HuH-7.5 (cell line): ENCODE data around the gene HES4.
"Not testable (repeated sequence)": the region's sequence is repeated elsewhere in the genome, so short reads cannot be mapped to it uniquely, and the experiment has no call there.

ENCODE experiments used
- DNase-seq: peaks from one replicate; pipeline ENCODE4 v3.0.0; 2011; ENCODE audit warnings: low spot score

HES4 gene

GRCh38 chr1:1033731-1034438 lies 34.0 kb upstream of the HES4 start:
- DNase-seq: no peak

- no peak for DNase-seq
Measured at GRCh38 chr1:1033009-1033587, 33.2 kb upstream of the HES4 start.

DNA sequence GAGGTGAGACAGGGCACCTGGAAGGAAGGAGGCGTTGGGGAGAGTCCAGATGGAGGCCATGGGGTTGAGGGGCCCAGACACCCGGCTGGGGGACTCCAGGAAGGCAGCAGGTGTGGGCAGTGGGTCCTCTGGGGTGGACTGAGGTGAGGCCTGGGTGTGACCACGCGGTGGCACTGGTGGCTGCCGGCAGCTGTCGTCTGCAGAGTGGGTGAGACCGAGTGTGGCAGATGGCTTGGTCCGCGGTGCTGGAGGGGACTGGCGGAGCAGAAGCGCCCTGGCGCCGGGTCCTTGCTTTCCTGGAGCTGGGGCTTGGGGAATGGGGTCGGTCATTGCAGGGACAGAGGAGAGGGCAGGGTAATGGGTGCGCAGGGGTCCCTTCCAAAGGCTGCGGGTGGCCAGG lies 32.5 kb upstream of the HES4 start:
- no peak for DNase-seq

DNA sequence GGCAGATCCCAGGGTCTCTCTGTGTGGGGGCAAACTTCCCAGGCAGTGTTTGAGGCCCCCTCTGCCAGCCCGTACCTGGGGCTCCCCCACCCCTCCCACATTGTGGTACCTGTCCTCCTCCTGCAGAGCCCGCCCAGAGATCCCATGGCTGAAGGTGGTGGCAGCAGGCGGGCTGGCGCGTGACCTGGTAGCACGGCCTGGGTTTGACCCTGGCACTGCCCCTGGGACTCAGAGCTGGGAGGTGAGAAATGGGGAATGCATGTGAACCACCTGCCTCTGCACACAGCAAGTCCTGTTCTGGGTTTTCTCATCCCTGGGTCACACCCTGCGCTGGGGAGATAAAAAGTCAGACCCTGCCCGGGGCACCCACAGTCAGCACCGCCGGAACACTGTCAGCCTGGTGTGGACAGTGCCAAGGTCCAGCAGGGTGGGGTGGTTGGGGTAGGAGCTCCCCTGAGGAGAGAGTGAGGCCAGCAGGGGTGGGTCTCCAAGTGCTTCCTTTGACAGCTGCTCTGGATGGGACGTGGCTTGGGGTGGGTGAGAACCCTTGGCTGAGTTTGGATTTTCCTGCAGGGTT lies 31.9 kb upstream of the HES4 start:
- DNase-seq: no peak

DNA sequence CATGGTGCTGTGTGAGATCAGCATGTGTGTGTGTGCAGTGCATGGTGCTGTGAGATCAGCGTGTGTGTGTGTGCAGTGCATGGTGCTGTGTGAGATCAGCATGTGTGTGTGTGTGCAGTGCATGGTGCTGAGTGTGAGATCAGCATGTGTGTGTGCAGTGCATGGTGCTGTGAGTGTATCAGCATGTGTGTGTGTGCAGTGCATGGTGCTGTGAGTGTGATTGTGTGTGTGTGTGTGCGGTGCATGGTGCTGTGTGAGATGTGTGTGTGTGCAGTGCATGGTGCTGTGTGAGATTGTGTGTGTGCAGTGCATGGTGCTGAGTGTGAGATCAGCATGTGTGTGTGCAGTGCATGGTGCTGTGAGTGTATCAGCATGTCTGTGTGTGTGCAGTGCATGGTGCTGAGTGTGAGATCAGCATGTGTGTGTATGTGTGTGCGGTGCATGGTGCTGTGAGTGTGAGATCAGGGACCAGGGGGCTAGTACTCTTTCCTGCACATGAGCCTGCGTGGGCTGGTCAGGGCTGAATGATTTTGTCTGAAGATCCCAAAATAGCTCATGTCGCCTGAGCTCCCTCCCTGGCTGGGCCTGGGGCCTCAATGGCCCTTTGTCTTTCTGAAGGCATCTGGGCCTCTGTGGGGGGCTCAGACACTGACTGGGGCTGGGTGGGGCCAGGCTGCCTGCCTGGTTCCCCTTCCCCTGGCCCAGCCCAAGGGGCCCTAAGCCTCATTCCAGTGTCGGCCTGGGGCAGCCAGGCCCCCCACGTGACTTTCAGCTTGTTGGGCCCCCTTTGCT lies 31.2 kb upstream of the HES4 start:
- not testable (repeated sequence) for DNase-seq

DNA sequence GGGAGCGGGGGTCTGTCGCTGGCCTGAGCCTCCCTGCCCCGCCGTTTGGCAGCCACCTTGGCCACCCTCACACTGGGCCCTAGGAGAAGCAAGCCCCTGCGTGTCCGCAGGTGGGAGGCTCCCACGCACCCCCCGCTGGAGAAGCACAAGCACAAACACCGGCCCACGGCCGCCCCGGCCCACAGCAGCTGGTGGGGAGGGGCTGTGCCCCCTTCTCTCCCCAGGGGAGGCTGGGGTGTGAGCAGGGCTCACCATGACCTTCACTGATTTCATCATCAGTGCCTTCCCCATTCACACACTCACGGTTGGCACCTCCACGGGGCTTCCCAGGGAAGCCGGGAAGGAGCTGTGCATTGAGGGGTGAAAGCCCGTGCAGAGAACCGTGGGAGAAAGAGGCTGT lies 27.9 kb upstream of the HES4 start:
- DNase-seq: no peak

DNA sequence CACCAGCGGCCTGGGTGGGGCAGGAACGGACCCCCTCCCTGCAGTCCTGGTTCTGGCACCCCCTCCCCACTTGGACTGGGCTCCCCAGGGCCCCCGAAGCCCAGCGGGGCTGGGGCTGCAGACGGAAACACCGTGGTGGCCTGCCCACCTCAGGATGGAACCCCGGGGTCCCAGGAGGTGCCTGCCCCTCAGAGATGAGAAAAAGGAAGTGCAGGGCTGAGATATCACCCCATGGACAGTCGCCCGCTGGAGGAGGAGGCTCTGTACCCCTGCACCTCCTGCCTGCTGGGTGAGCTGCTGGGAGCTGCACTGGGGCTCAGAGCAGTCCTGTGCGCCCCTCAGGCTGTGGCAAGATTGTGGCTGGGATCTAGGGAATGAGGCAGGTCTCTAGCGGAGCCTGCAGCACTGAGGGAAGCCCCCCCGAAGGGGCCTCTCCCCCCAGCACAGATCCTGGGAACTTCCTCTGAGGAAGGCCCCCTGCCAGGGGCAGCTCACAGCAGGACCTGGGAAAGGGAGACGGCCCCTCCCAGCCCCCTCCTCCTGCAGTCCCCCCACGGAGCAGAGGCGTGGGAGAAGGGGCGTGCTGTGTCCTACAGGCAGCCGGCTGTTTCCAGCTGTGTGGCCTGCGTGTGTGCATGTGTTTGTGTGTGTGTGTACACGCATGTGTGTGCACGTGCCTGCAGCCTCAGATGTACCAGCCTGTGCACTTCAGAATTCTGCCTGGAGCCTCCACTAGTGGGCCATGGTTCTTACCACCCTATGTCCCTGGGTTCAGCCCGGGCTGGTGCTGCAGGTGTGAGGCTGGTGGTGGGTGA lies 26.9 kb upstream of the HES4 start:
- no peak for DNase-seq

DNA sequence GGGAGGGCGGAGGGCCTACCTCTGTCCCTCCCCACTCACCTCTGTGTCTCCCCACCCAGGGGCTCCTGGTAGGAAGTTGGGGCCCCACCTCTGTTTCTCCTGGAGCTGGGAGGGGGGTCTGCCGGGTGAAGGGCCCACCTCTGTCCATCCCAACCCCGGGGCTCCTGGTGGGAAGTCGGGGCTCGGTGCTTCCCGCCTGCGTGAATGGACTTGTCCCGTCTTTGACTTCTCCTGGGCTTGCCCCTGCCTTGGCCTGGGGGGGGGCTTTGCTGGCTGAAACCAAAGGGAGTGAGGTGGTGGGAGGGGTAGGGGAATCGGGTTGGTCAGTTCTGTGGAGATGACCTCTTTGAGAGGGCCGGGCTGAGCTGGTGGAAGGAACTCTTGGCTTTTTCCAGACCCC lies 25.8 kb upstream of the HES4 start:
- no peak for DNase-seq

DNA sequence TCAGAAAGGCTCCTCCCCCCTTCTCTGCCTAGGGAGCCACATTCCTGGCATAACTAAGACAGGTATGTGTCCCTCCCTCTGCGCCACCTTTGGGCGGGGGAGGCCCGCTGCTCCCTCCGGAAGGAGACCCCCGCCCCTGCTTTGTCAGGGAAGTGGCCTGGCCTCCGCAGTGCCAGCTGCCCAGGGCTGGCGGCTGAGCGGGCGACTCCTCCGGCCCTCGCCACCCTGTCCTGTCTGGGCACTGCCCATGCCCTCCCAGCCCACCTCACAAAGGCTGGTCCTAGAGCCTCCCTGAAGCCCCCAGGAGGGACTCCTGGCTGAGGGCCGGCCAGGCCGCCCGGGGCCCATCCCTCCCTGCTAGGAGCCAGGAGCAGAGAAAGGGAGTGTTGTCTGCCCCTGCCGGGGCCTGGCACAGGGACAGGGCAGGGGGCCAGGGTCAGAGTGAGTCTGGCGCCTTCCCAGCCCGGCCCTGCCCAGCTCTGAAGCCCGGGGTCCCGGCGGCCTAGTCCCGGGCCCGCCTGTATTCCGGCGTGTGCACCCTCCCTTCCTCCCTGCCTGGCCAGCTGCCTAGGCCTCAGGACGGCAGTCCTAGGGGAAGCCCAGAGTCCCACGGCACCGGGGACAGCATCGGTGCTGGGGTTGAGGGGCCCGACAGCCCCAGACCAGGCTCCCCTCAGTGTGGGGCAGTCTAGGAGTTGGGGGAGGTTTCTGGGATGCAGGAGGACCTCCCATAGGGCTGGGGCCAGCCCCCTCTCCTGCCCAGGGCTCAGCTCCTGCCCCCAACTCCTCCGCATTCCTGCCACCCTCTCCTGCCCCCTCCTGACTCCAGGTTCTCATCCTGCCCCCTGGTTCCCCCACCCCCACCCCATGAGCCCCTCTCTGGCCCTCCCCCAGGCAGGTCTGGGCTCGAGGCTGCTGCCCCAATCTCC lies 25.1 kb upstream of the HES4 start:
- DNase-seq: no peak

GRCh38 chr1:1024149-1024770 lies 24.4 kb upstream of the HES4 start:
- DNase-seq: no peak

GRCh38 chr1:1023700-1024099 lies 23.8 kb upstream of the HES4 start:
- no peak for DNase-seq

DNA sequence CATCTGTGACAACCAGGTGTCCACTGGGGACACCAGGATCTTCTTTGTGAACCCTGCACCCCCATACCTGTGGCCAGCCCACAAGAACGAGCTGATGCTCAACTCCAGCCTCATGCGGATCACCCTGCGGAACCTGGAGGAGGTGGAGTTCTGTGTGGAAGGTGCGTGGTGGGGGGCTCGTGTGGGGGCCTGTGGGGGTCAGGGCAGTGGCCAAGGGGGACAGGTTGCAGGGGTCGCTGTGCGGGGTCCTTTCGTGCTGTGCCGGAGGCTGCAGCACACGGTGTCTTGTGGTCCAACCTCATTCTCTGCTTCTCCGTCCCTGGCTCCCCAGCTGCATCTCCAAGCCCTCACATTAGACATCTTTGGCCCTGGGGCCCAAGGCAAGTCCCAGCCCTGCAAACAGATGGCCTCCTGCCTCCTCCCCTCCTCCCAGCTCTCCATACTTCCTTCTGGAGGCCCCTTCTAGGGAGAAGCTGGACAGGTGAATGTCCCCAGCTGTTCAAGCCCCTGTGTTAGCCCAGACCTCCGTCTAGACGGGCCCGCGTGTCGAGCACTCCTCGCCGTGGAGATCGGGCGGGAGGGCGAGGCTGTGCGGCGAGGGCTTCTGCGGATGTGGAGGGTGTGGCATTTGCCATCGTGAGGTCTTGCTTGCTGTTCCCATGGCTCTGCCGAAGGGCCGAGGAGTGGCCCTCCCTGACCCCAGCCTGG lies 22.6 kb upstream of the HES4 start:
- DNase-seq: no peak

GRCh38 chr1:1021920-1022259 lies 22.0 kb upstream of the HES4 start:
- DNase-seq: no peak

GRCh38 chr1:1021010-1021919 lies 21.4 kb upstream of the HES4 start:
- DNase-seq: peak; percentile 79

GRCh38 chr1:1020415-1021009 lies 20.6 kb upstream of the HES4 start:
- DNase-seq: no peak

GRCh38 chr1:1020000-1020404 lies 20.1 kb upstream of the HES4 start, which contains the start of gene AGRN:
AGRN (plus strand) TSS chr1:1020120; CDS start chr1:1020173, 53 bp downstream.
- no peak for DNase-seq

GRCh38 chr1:1019122-1019999 lies 19.5 kb upstream of the HES4 start:
- DNase-seq: peak; percentile 91
